HCT116 (cell line): ENCODE measurements around the gene AFAP1L1. TPM values are rescaled to one million over a fixed set of nuclear protein-coding genes. Genes with fewer than 3 reads are reported as not detected.

Source experiments
- ATAC-seq: fragments of 200-7000 bp; cut with Tn5 transposase; 2 replicates; pipeline ENCODE4 v1.9.1; 2020; ENCODE audit warnings: mild to moderate bottlenecking, moderate library complexity
- BruUV-seq: library from RNA; stranded (reverse); fragments of 400-500 nt; replicated peaks from 2 replicates; lab custom pipeline; 2021; lab: Mats Ljungman, UMichigan
- CTCF ChIA-PET: fragments of 300-600 bp; sonication (Branson Sonifier 250); formaldehyde crosslinking; loops from one replicate; lab custom pipeline; 2021; ENCODE audit warnings: antibody characterized with exemption; lab: Charles Lee
- POLR2A ChIA-PET: fragments of 300-600, 350-600 bp; sonication (Branson Sonifier 250); formaldehyde crosslinking; loops from one replicate; lab custom pipeline; 2021; ENCODE audit warnings: antibody characterized with exemption; lab: Charles Lee
- RAD21 ChIA-PET, 2 experiments: fragments of 300-600 bp; sonication (Branson Sonifier 250); formaldehyde crosslinking; loops; one replicate each; lab custom pipeline; 2023; ENCODE audit warnings: low total read pairs in 2 of 2; ENCODE audit not compliant: uncharacterized antibody in 2 of 2, unreplicated experiment in 2 of 2, low non-redundant PET in 1 of 2; lab: Charles Lee
- DNase-seq: peaks from one replicate; pipeline ENCODE4 v3.0.0-alpha.2; 2010; ENCODE audit warnings: low read depth, low spot score
- H2AFZ ChIP-seq: fragments of 200-600 bp; shearing (Covaris generic), sonication (generic); 2 replicates; pipeline ENCODE4 v1.6.1; 2017; ENCODE audit warnings: low read depth, mixed run types, mixed read lengths, antibody characterized with exemption, low read length; ENCODE audit not compliant: poor library complexity, severe bottlenecking
- H3K27ac ChIP-seq: 2 replicates; pipeline ENCODE4 v1.5.1; 2012; ENCODE audit warnings: low read depth, low read length
- H3K27me3 ChIP-seq: fragments of 200-600 bp; sonication (generic); 2 replicates; pipeline ENCODE4 v1.6.1; 2016; ENCODE audit warnings: mixed run types, low read length, mixed read lengths; ENCODE audit not compliant: insufficient read depth
- H3K36me3 ChIP-seq, 2 experiments: fragments of 200-500 bp in 1 of 2; fragments of 200-600 bp in 1 of 2; sonication (Bioruptor generic) in 1 of 2; sonication (generic) in 1 of 2; 2 replicates each; pipeline versions ENCODE4 v1.5.1 to v1.6.1; 2014 to 2016; ENCODE audit warnings: low read length in 2 of 2, inconsistent platforms in 1 of 2, mixed read lengths in 1 of 2, mixed run types in 1 of 2; ENCODE audit not compliant: insufficient read depth in 2 of 2, control insufficient read depth in 1 of 2
- H3K4me1 ChIP-seq, 2 experiments: fragments of 200-600 bp in 1 of 2; sonication (generic) in 1 of 2; 2 replicates each; pipeline versions ENCODE4 v1.5.1 to v1.6.1; 2012 to 2017; ENCODE audit warnings: low read length in 2 of 2, inconsistent platforms in 1 of 2, mild to moderate bottlenecking in 1 of 2, mixed read lengths in 1 of 2, mixed run types in 1 of 2, moderate library complexity in 1 of 2; ENCODE audit not compliant: insufficient read depth in 2 of 2, control insufficient read depth in 1 of 2
- H3K4me2 ChIP-seq: fragments of 200-600 bp; sonication (generic); 2 replicates; pipeline ENCODE4 v1.6.1; 2017; ENCODE audit warnings: mixed run types, low read length, mixed read lengths
- H3K4me3 ChIP-seq, 2 experiments: fragments of 200-600 bp in 1 of 2; sonication (generic) in 1 of 2; replicated peaks in 1 of 2; 2 replicates each; pipeline ENCODE4 v1.5.1; 2011 to 2016; ENCODE audit warnings: low read length in 2 of 2, control low read depth in 1 of 2, low read depth in 1 of 2, mild to moderate bottlenecking in 1 of 2, mixed read lengths in 1 of 2, mixed run types in 1 of 2
- H3K79me2 ChIP-seq: fragments of 200-600 bp; sonication (generic); 2 replicates; pipeline ENCODE4 v1.6.1; 2017; ENCODE audit warnings: mild to moderate bottlenecking, mixed run types, low read length, moderate library complexity, mixed read lengths; ENCODE audit not compliant: insufficient read depth
- H3K9ac ChIP-seq: fragments of 200-600 bp; sonication (generic); 2 replicates; pipeline ENCODE4 v1.6.1; 2016; ENCODE audit warnings: low read length, mixed read lengths
- H3K9me2 ChIP-seq: fragments of 200-600 bp; sonication (generic), shearing (Covaris generic); 2 replicates; pipeline ENCODE4 v1.6.1; 2017; ENCODE audit warnings: mixed run types, mild to moderate bottlenecking, moderate library complexity; ENCODE audit not compliant: insufficient read depth
- H3K9me3 ChIP-seq, 2 experiments: fragments of 200-500 bp in 1 of 2; fragments of 200-600 bp in 1 of 2; sonication (Bioruptor generic) in 1 of 2; sonication (generic) in 1 of 2; 2 replicates each; pipeline ENCODE4 v1.6.1; 2014 to 2017; ENCODE audit warnings: low read length in 2 of 2, mixed read lengths in 2 of 2, inconsistent platforms in 1 of 2, low read depth in 1 of 2, mild to moderate bottlenecking in 1 of 2, mixed run types in 1 of 2, moderate library complexity in 1 of 2; ENCODE audit not compliant: control insufficient read depth in 1 of 2, insufficient read depth in 1 of 2
- H4K20me1 ChIP-seq: fragments of 200-600 bp; sonication (generic), shearing (Covaris generic); 2 replicates; pipeline ENCODE4 v1.6.1; 2017; ENCODE audit warnings: mixed run types, mild to moderate bottlenecking, moderate library complexity; ENCODE audit not compliant: insufficient read depth
- ATF3 ChIP-seq: IDR thresholded peaks from 2 replicates; pipeline ENCODE4 v1.6.1; 2012
- CBX3 ChIP-seq: IDR thresholded peaks from 2 replicates; pipeline ENCODE4 v1.6.1; 2012; ENCODE audit warnings: low read depth
- EZH2 ChIP-seq: fragments of 200-600 bp; sonication (generic); IDR thresholded peaks from 2 replicates; pipeline ENCODE4 v1.6.1; 2017; ENCODE audit warnings: antibody characterized with exemption, mixed run types
- EZH2phosphoT487 ChIP-seq: fragments of 200-600 bp; IDR thresholded peaks from 2 replicates; pipeline ENCODE4 v1.6.1; 2018; ENCODE audit warnings: antibody characterized with exemption, borderline replicate concordance
- JUND ChIP-seq: IDR thresholded peaks from 2 replicates; pipeline ENCODE4 v1.6.1; 2012
- RAD21 ChIP-seq: IDR thresholded peaks from 2 replicates; pipeline ENCODE4 v1.6.1; 2012; ENCODE audit warnings: low read depth, mild to moderate bottlenecking
- REST ChIP-seq: IDR thresholded peaks from 2 replicates; pipeline ENCODE4 v1.6.1; 2012; ENCODE audit warnings: low read depth
- SIN3A ChIP-seq: IDR thresholded peaks from 2 replicates; pipeline ENCODE4 v1.6.1; 2012; ENCODE audit warnings: low read depth
- SP1 ChIP-seq: IDR thresholded peaks from 2 replicates; pipeline ENCODE4 v1.6.1; 2012; ENCODE audit warnings: low read depth
- SRF ChIP-seq: IDR thresholded peaks from 2 replicates; pipeline ENCODE4 v1.6.1; 2012; ENCODE audit warnings: low read depth
- TCF7L2 ChIP-seq: IDR thresholded peaks from 2 replicates; pipeline ENCODE4 v1.7.0; 2011; ENCODE audit warnings: borderline replicate concordance, inconsistent platforms; ENCODE audit not compliant: insufficient read depth, insufficient read length; ENCODE audit errors: extremely low read depth
- YY1 ChIP-seq: IDR thresholded peaks from 2 replicates; pipeline ENCODE4 v1.6.1; 2011; ENCODE audit warnings: low read length, low read depth, moderate library complexity, mild to moderate bottlenecking; ENCODE audit not compliant: insufficient replicate concordance; ENCODE audit errors: extremely low read depth
- ZBTB33 ChIP-seq: IDR thresholded peaks from 2 replicates; pipeline ENCODE4 v1.6.1; 2011; ENCODE audit warnings: mild to moderate bottlenecking, low read length, moderate library complexity; ENCODE audit not compliant: insufficient replicate concordance; ENCODE audit errors: extremely low read depth
- ZFX ChIP-seq: fragments of 450-650 bp; IDR thresholded peaks from 2 replicates; pipeline ENCODE4 v1.6.1; 2017
- intact Hi-C: fragments of 100-400 bp; cut with micrococcal nuclease; formaldehyde crosslinking; loops from 2 replicates; pipeline ENCODE4 v1.10.0; 2022
- total RNA-seq: library from RNA; stranded (reverse); gene quantifications from one replicate; pipeline ENCODE4 v1.2.1, GENCODE V29; 2021; ENCODE audit not compliant: unreplicated experiment

AFAP1L1 gene
- total RNA-seq, 1 experiment from 2014 or later: 4.3 TPM

- H3K27ac ChIP-seq: no peak overlapping the region
- no peak overlapping the region for H2AFZ ChIP-seq
- H3K4me2 ChIP-seq: no peak overlapping the region
- BruUV-seq: no TSS peak
- no peaks in the 10 kb centered on the region for H3K79me2 ChIP-seq
- ChIA-PET CTCF (interaction anchor here (0.9 kb wide), 1 partner anchor 11 kb away, joined by 4 read pairs; no protein-coding TSS in a partner anchor), RAD21 (no interaction called here), POLR2A (no interaction called here)
- H4K20me1 ChIP-seq: no peaks in the 10 kb centered on the region
- no peaks in the 10 kb centered on the region for H3K27me3 ChIP-seq
- no peaks in the 10 kb centered on the region for H3K36me3 ChIP-seq
- DNase-seq (no peak), ATAC-seq (no peak)
- H3K4me1 ChIP-seq: peaks cover 13 to 19% of the 10 kb centered on the region in 2 experiments
- H3K9me2 ChIP-seq: no peaks in the 10 kb centered on the region
- no peak overlapping the region for H3K9ac ChIP-seq
- H3K4me3 ChIP-seq: no peak overlapping the region
- no peaks in the 10 kb centered on the region for H3K9me3 ChIP-seq
- no peak for TF ChIP-seq SIN3A
- intact Hi-C loops: no loop called here
These were observed 53.6 kb downstream of the AFAP1L1 start for GRCh38 chr5:149325166-149325735.

- DNase-seq: no peak
- H4K20me1 ChIP-seq: no peaks in the 10 kb centered on the region
- RAD21 ChIA-PET: no interaction called here
- no TSS peak for BruUV-seq
- no peak overlapping the region for H3K4me2 ChIP-seq
- intact Hi-C loops: no loop called here
- H2AFZ ChIP-seq: no peak overlapping the region
- H3K36me3 ChIP-seq: no peaks in the 10 kb centered on the region
- no peak for ATAC-seq
- TF ChIP-seq YY1 (no peak), SRF (no peak), EZH2 (no peak), ZBTB33 (no peak), CBX3 (no peak), EZH2phosphoT487 (no peak), TCF7L2 (no peak), JUND (no peak), REST (no peak), ATF3 (no peak), ZFX (no peak), RAD21 (no peak), SP1 (no peak)
- H3K9me2 ChIP-seq: no peaks in the 10 kb centered on the region
- H3K9me3 ChIP-seq: no peaks in the 10 kb centered on the region
- no peak overlapping the region for H3K4me3 ChIP-seq
- POLR2A ChIA-PET: no interaction called here
- no peaks in the 10 kb centered on the region for H3K27me3 ChIP-seq
- H3K27ac ChIP-seq: no peak overlapping the region
- peaks cover 8 to 12% of the 10 kb centered on the region in 2 experiments for H3K4me1 ChIP-seq
- no peaks in the 10 kb centered on the region for H3K79me2 ChIP-seq
- no peak overlapping the region for H3K9ac ChIP-seq
- CTCF ChIA-PET: interaction anchor here (0.9 kb wide), 1 partner anchor 11 kb away, joined by 4 read pairs; no protein-coding TSS in a partner anchor
These were observed 54.2 kb downstream of the AFAP1L1 start for GRCh38 chr5:149325894-149326293.
